Testis (tissue), 2 donors: ENCODE data around the gene INTS11.

Experiments
- CTCF ChIP-seq, 3 experiments: fragments of 450-650 bp in 2 of 3; fragments of 200-600 bp in 1 of 3; sonication (generic) in 1 of 3; IDR thresholded peaks; one replicate each; pipeline ENCODE4 v1.5.1; 2016 to 2019; ENCODE audit warnings: antibody characterized with exemption in 3 of 3, mild to moderate bottlenecking in 2 of 3, moderate library complexity in 1 of 3
- POLR2A ChIP-seq: fragments of 450-650 bp; IDR thresholded peaks from one replicate; pipeline ENCODE4 v1.6.1; 2017; ENCODE audit warnings: antibody characterized with exemption, mild to moderate bottlenecking, moderate library complexity

DNA sequence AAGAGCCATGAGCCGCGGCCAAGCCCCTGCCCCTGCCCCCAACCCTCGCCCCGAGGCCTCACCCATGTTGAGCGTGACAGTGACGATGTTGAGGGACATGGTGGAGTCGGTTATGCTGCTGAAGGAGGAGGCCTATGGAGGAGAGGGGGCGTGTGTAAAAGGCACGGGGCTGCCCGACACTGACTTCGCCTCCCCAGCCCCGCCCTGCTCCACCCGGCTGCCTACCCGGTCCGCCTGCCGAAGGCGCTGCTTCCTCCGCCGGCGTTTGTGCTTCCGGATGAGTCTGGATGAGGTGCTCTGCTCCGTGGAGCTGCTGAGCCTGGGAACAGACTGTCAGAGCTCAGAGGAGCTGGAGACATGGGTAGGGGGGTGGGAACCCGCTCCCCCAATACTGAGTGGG, 15.7 kb upstream of the INTS11 start:
- TF ChIP-seq CTCF (IDR thresholded peaks at IDR 0.05), result no peak
- no peak for TF ChIP-seq POLR2A
